ENCODE data around the gene GPR87. TPM values are rescaled to one million over a fixed set of nuclear protein-coding genes. Genes with fewer than 3 reads are reported as not detected.

The GPR87 gene
- total RNA-seq, 4 donors from 2014 or later = not detected

DNA sequence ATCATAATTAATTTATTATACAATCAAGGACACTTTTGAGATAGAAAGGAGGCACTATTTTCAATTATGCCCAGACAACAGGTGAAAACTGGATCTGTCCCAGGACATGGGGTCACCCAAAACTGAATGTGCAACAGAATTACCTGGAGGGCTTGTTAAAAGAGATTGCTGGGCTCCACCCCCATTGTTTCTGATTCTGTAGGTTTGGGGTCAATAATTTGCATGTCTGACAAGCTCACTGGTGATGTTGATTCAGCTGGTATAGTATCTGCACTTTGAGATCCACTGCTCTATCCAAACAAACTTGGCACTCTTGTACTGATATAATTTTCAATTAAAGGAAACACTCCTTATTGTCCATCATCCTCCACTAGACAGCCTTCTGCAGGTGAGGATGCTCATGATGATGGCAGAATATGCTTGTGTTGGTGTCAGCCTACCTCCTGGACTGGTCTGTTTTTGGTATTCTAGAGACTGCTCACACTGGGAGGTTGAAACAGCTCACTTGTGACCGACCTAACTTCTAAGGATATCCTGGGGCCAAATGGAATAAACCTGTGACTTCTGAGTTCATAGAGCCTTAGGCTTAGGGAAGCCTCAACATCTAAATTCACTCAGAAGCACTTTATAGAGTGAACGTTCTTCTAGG is 40.5 kb downstream of the GPR87 start:
- TF ChIP-seq, protein P1, sequence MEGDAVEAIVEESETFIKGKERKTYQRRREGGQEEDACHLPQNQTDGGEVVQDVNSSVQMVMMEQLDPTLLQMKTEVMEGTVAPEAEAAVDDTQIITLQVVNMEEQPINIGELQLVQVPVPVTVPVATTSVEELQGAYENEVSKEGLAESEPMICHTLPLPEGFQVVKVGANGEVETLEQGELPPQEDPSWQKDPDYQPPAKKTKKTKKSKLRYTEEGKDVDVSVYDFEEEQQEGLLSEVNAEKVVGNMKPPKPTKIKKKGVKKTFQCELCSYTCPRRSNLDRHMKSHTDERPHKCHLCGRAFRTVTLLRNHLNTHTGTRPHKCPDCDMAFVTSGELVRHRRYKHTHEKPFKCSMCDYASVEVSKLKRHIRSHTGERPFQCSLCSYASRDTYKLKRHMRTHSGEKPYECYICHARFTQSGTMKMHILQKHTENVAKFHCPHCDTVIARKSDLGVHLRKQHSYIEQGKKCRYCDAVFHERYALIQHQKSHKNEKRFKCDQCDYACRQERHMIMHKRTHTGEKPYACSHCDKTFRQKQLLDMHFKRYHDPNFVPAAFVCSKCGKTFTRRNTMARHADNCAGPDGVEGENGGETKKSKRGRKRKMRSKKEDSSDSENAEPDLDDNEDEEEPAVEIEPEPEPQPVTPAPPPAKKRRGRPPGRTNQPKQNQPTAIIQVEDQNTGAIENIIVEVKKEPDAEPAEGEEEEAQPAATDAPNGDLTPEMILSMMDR (IDR thresholded peaks at IDR 0.05; ENCODE audit: low read depth) = no peak

DNA sequence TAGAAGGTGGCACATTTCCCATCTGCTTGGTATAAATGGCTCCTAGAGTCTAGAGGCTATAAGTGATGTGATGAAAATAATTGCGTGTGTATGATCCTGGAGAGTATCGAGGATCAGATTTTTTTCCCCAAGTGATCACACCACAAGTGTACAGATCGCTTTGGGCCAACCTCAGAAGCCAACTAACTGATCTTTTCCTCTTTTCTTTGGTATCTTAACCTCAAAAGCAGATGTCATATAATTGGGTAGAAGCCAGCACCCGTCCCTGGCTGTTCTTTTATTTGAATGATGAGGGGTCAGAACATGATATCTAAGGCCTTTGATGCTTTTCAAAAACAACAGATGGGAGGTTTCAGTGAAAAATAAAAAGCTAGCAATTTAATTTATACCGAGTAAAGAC is 41.5 kb downstream of the GPR87 start:
- TF ChIP-seq, protein P1 (IDR thresholded peaks at IDR 0.05; ENCODE audit: low read depth) = no peak

DNA sequence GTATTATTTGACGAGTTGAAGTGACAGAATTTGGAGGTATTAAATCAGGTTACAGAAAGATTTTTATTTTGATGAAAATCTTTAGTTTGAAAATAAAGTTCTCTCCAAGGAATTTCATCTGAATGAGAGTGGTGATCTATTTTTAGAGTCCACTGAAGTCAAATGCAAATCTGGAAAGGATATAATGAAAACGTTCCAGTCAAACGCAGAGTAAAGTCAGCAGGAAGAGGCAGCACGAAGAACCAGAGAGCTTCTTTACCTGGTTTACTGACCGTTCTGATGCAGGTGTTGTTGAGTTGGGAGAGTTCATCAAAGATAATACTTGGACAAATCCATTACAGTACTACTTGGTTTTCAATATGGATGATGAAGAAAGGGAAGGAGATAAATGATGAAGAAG is 47.0 kb downstream of the GPR87 start:
- TF ChIP-seq, protein P1 (IDR thresholded peaks at IDR 0.05; ENCODE audit: low read depth) = no peak

DNA sequence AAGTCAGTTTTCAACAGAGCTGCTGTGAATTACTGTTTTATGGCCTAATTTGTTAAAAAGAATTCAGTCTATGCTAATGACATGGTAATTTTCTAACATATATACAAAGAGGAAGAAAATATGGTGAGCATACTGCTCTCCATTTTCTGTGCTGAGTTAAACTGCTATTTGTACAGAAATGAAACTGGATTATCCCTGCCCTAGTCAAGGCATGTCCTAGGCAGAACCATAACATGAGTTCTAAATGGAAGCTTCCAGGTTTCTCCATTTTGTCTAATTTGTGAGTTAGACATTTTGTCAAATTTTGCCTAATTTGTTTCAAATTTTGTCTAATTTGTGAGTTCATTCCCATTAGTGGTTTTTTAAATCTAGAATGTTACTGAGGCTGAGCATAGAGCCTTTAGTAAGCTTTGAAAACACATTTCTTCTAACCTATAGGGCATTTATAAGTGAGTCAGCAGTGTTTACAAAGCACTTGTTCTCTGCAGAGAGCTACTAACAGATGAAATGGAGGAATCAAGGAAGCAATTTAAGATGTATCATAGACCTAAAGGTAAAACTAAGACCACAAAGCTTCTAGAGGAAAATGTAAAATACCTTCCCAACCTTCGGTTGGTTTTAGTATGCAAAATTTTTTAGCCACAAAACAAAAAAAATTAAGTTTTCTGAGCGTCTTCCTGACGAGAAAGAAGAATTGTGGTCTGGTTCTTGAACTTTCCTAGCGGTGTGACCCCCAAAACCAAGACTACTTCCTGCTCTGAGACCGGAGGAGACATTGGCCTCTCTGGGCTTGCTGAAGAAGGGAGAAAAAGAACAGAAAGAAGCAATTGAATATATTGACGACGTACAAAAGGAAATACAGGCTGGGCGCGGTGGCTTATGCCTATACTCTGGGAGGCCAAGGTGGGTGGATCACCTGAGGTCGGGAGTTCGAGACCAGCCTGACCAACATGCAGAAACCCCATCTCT is 48.1 kb downstream of the GPR87 start:
- TF ChIP-seq, protein P1 (IDR thresholded peaks at IDR 0.05; ENCODE audit: low read depth) = no peak

DNA sequence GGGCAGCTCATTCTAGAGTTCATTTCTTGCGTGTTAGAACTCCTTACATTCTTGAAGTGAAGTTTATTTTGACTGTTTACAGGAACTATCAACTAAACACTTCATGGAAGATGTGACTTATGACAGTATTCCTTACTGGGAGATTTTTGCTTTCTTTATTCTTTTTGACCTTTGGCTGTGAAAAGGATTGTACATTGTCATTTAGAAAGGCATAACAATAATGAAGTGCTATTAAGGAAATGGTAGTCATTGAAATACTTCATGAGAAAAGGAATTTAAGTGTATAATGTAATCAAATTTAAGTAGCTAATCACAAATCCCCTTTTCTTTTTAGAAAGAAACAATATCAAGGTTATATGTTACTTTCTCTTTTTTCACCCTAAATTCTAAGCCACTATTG is 49.6 kb downstream of the GPR87 start:
- TF ChIP-seq, protein P1 (IDR thresholded peaks at IDR 0.05; ENCODE audit: low read depth) = no peak

DNA sequence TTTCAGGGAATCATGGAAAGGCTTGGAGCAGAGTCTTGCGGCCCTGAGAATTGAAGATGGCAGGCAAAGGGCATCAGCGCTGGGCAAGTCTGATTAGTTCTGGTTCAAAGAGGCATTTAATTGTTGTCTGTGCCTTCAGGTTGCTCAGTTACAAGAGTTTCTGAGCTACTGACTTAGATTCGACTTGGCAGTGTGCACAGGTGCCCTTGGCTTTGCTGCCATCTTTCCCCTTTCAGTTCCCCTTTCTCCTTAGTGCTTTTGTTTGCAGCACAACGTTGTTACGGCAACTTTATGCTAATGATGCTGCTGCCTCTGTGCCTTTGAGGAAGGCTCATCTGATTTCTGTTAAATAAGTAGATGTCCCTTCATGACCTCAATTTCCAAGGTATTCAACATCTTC is 50.8 kb downstream of the GPR87 start:
- TF ChIP-seq, protein P1 (IDR thresholded peaks at IDR 0.05; ENCODE audit: low read depth) = no peak

DNA sequence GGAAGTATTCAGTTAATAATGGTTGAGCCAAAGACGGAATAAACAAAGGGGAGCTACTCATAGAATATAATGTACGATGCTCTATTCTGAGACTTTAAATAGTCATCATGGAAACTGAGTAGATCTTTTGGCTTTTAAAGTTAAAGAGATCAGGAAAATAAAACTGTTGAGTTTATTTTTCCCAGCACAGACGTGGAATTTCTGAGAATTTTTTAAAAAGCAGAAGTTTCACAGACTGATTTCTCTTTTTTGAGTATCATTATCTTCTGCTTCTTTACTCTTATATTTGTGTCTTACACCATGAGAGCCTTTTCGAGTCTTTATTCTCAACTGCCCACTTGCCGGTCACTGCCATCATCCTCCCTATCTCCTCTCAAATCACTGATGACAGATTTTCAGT is 51.5 kb downstream of the GPR87 start:
- TF ChIP-seq, protein P1 (IDR thresholded peaks at IDR 0.05; ENCODE audit: low read depth) = no peak

All from subcutaneous adipose tissue (tissue), 4 donors.